SK-N-MC (cell line): Measurements from ENCODE around the gene ST6GALNAC6.

Experiments used
- EZH2 ChIP-seq: fragments of 200-600 bp; sonication (generic); IDR thresholded peaks from one replicate; pipeline ENCODE4 v1.6.1; 2017; ENCODE audit warnings: antibody characterized with exemption
- FOXP2 ChIP-seq: optimal IDR thresholded peaks from 2 replicates; pipeline ENCODE3; 2011; ENCODE audit warnings: mild to moderate bottlenecking, moderate library complexity; ENCODE audit not compliant: insufficient read depth; ENCODE audit errors: extremely low read length, control extremely low read depth
- POLR2AphosphoS5 ChIP-seq: IDR thresholded peaks from 2 replicates; pipeline ENCODE4 v1.6.1; 2012; ENCODE audit warnings: mild to moderate bottlenecking, low read depth, low read length, borderline replicate concordance

DNA sequence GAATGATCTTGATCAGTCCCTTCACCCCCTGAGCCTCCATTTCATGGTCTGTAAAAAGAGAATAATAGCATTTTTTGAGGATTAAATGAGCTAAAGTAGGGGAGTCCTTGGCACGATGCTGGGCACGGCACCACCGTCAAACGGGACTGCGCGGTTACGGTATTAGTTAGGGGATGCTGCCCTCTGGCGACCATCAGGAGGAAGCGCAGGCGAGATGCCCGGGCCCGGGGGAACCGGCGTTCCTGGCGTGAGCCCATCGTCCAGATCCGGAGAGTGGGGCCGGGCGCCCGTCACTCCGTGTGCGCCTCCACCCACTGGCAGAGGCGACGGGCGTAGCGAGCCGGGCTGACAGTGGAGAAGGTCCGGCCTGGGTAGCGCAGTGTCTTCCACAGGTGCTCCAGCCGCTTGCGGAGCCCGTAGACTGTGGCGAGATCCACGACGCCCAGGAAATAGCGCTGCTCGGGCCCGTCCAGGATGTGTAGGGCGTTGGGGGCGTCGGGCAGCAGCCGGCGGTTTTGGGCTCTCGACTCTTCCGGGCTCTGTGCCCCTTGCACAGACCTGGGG, 22.2 kb upstream of the ST6GALNAC6 start:
- no peak for TF ChIP-seq POLR2AphosphoS5
- no peak for TF ChIP-seq EZH2
- no peak for TF ChIP-seq FOXP2
